Trophoblast cell (in vitro differentiated cells and primary cell): Measurements from ENCODE around the gene TECTB. TPM values are rescaled to one million over a fixed set of nuclear protein-coding genes. Genes with fewer than 3 reads are reported as not detected.
A peak's percentile ranks its signal among the peaks of the same experiment; 100 is the strongest.

Experiments used
- DNase-seq, 2 donors: peaks; one replicate each; pipeline ENCODE4 v3.0.0-alpha.2; 2016
- H2AFZ ChIP-seq: 2 replicates; pipeline ENCODE4 v1.6.1; 2013; ENCODE audit warnings: low read length, moderate library complexity, mild to moderate bottlenecking; ENCODE audit not compliant: insufficient read depth, poor library complexity
- H2AK5ac ChIP-seq: 2 replicates; pipeline ENCODE4 v1.6.1; 2013; ENCODE audit warnings: mild to moderate bottlenecking, low read length
- H2BK120ac ChIP-seq: 2 replicates; pipeline ENCODE4 v1.6.1; 2013; ENCODE audit warnings: low read length, mild to moderate bottlenecking, moderate library complexity; ENCODE audit not compliant: insufficient read depth, poor library complexity
- H2BK12ac ChIP-seq: 2 replicates; pipeline ENCODE4 v1.6.1; 2013; ENCODE audit warnings: mild to moderate bottlenecking, low read length, moderate library complexity
- H2BK5ac ChIP-seq: 2 replicates; pipeline ENCODE4 v1.6.1; 2013; ENCODE audit warnings: low read length, low read depth, moderate library complexity, mild to moderate bottlenecking; ENCODE audit not compliant: poor library complexity
- H3K14ac ChIP-seq: 2 replicates; pipeline ENCODE4 v1.6.1; 2013; ENCODE audit warnings: mild to moderate bottlenecking, low read length
- H3K18ac ChIP-seq: 2 replicates; pipeline ENCODE4 v1.6.1; 2013; ENCODE audit warnings: mild to moderate bottlenecking, low read length
- H3K23ac ChIP-seq: 2 replicates; pipeline ENCODE4 v1.6.1; 2013; ENCODE audit warnings: low read length
- H3K27ac ChIP-seq: 2 replicates; pipeline ENCODE4 v1.5.1; 2013; ENCODE audit warnings: low read depth, mild to moderate bottlenecking, inconsistent platforms, low read length, moderate library complexity
- H3K27me3 ChIP-seq: 2 replicates; pipeline ENCODE4 v1.6.1; 2013; ENCODE audit warnings: inconsistent platforms, mild to moderate bottlenecking, low read length, moderate library complexity; ENCODE audit not compliant: insufficient read depth
- H3K36me3 ChIP-seq, 2 experiments: 1 replicate in 1 of 2; 2 replicates in 1 of 2; pipeline ENCODE4 v1.6.1; 2013; ENCODE audit warnings: low read length in 2 of 2, mild to moderate bottlenecking in 2 of 2, moderate library complexity in 1 of 2; ENCODE audit not compliant: insufficient read depth in 2 of 2, control insufficient read depth in 1 of 2
- H3K4ac ChIP-seq: 2 replicates; pipeline ENCODE4 v1.6.1; 2013; ENCODE audit warnings: low read depth, mild to moderate bottlenecking, low read length, moderate library complexity
- H3K4me1 ChIP-seq, 2 experiments: 1 replicate in 1 of 2; 2 replicates in 1 of 2; pipeline ENCODE4 v1.6.1; 2013; ENCODE audit warnings: low read length in 2 of 2, mild to moderate bottlenecking in 2 of 2, moderate library complexity in 1 of 2; ENCODE audit not compliant: insufficient read depth in 2 of 2, control insufficient read depth in 1 of 2
- H3K4me2 ChIP-seq: 2 replicates; pipeline ENCODE4 v1.6.1; 2013; ENCODE audit warnings: inconsistent platforms, mild to moderate bottlenecking, low read length, moderate library complexity
- H3K4me3 ChIP-seq: 2 replicates; pipeline ENCODE4 v1.5.1; 2013; ENCODE audit warnings: mild to moderate bottlenecking, low read depth, low read length, inconsistent platforms
- H3K79me1 ChIP-seq: one replicate; pipeline ENCODE4 v1.6.1; 2013; ENCODE audit warnings: low read length
- H3K79me2 ChIP-seq: 2 replicates; pipeline ENCODE4 v1.6.1; 2013; ENCODE audit warnings: low read length, mild to moderate bottlenecking; ENCODE audit not compliant: control insufficient read depth, insufficient read depth, poor library complexity
- H3K9ac ChIP-seq: 2 replicates; pipeline ENCODE4 v1.6.1; 2013; ENCODE audit warnings: mild to moderate bottlenecking, low read length
- H3K9me3 ChIP-seq: 2 replicates; pipeline ENCODE4 v1.6.1; 2013; ENCODE audit warnings: low read depth, mild to moderate bottlenecking, control low read depth, inconsistent platforms, low read length; ENCODE audit not compliant: insufficient read depth
- H4K12ac ChIP-seq: 2 replicates; pipeline ENCODE4 v1.6.1; 2013; ENCODE audit warnings: low read depth, mild to moderate bottlenecking, low read length, moderate library complexity
- H4K8ac ChIP-seq: 2 replicates; pipeline ENCODE4 v1.6.1; 2013; ENCODE audit warnings: low read depth, mild to moderate bottlenecking, low read length, moderate library complexity
- H4K91ac ChIP-seq: one replicate; pipeline ENCODE4 v1.6.1; 2013; ENCODE audit warnings: low read depth, mild to moderate bottlenecking, low read length, moderate library complexity
- WGBS: extraction: QIAGEN DNeasy Blood & Tissue Kit; methylation state at CpG from one replicate; pipeline ENCODE4 v1.1.7; 2013; ENCODE audit warnings: missing lambda C conversion rate; ENCODE audit not compliant: insufficient read length, insufficient coverage; ENCODE audit errors: extremely low coverage; 5-methylcytosine and 5-hydroxymethylcytosine counted together
- polyA plus RNA-seq: library from polyadenylated mRNA; stranded (reverse); fragments of 200-250 nt; gene quantifications from 2 replicates; pipeline ENCODE4 v1.2.3, GENCODE V29; 2013

The TECTB gene
- polyA plus RNA-seq, result not detected in 2 replicates

- DNase-seq, result no peak
- Histone ChIP-seq H3K79me1 (no peaks in the 10 kb centered on the region), H3K4ac (no peak within 1 kb of the TSS), H3K4me2 (no peak within 1 kb of the TSS), H2BK5ac (no peak within 1 kb of the TSS), H3K14ac (no peak within 1 kb of the TSS), H3K36me3 (no peaks in the 10 kb centered on the region), H4K91ac (no peak within 1 kb of the TSS), H2AFZ (no peak within 1 kb of the TSS), H4K12ac (no peak within 1 kb of the TSS), H3K4me3 (no peak within 1 kb of the TSS), H2AK5ac (no peak within 1 kb of the TSS), H2BK12ac (no peak within 1 kb of the TSS), H3K9me3 (no peaks in the 10 kb centered on the region), H2BK120ac (no peak within 1 kb of the TSS), H3K79me2 (no peaks in the 10 kb centered on the region), H3K27ac (no peak within 1 kb of the TSS), H3K27me3 (no peaks in the 10 kb centered on the region), H4K8ac (no peak within 1 kb of the TSS), H3K18ac (no peak within 1 kb of the TSS), H3K23ac (no peak within 1 kb of the TSS), H3K9ac (no peak within 1 kb of the TSS), H3K4me1 (no peaks in the 10 kb centered on the region)
- WGBS, result no CpG with 5 or more reads among the region's 6 CpGs
Observed at GRCh38 chr10:112283100-112283499, at the start of gene TECTB. TSS of gene TECTB (plus strand) at chr10:112283400. CDS start at chr10:112283735, 335 bp downstream.

DNA sequence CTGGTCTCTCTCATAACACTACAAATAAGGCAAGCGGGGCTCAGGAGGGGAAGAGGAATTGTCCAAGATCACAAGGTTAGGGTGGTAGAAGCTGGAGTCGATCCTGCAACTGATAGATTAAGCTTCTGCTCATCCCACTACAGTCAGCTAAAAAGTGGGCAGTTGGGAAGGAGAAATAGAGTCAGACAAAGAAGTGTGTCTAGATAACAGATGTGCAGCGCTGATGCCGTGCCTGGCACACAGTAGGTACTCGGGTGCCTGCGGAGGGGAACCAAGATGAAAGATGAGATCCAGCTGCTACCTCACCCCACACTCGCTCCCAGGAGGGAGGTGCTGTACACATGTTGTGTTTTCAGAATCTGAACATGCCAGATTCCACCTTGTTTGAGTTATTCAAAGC lies 48.1 kb upstream of the TECTB start:
- no peak overlapping the region for H3K4me3 ChIP-seq
- H3K9me3 ChIP-seq, result peaks cover 6% of the 10 kb centered on the region
- H2AFZ ChIP-seq, result no peak overlapping the region
- no peak overlapping the region for H2BK5ac ChIP-seq
- H3K14ac ChIP-seq, result no peak overlapping the region
- no peak overlapping the region for H2AK5ac ChIP-seq
- no peaks in the 10 kb centered on the region for H3K27me3 ChIP-seq
- no peak overlapping the region for H3K9ac ChIP-seq
- no peaks in the 10 kb centered on the region for H3K36me3 ChIP-seq
- DNase-seq, result no peak
- H3K4ac ChIP-seq, result no peak overlapping the region
- H3K79me1 ChIP-seq, result no peaks in the 10 kb centered on the region
- no peaks in the 10 kb centered on the region for H3K79me2 ChIP-seq
- H3K23ac ChIP-seq, result no peak overlapping the region
- H3K4me1 ChIP-seq, result peaks cover 6 to 9% of the 10 kb centered on the region in 2 experiments
- WGBS, result no CpG with 5 or more reads among the region's 7 CpGs
- H4K91ac ChIP-seq, result no peak overlapping the region
- H4K12ac ChIP-seq, result no peak overlapping the region
- no peak overlapping the region for H2BK120ac ChIP-seq
- no peak overlapping the region for H2BK12ac ChIP-seq
- no peak overlapping the region for H4K8ac ChIP-seq
- no peak overlapping the region for H3K27ac ChIP-seq
- no peak overlapping the region for H3K18ac ChIP-seq
- no peak overlapping the region for H3K4me2 ChIP-seq

DNA sequence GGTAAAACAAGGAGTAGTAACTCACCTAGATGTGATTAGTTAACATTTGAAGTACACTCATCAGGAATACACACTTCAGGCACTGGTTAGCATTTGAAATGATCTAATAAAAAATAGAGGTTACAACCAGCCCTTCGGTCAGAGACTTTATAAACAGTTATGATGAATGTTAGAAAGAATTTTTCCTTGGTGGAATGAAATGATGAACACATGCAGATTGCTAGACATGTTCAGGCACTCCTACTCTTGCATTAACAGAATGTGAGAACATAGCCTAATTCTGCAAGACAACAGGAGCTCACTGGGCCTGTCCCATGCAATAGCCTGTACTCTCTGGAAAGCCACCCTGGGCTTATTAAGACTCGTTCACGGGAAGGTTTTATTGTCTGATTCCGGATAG lies 47.3 kb upstream of the TECTB start:
- H3K18ac ChIP-seq, result no peak overlapping the region
- H3K79me1 ChIP-seq, result no peaks in the 10 kb centered on the region
- H3K9ac ChIP-seq, result no peak overlapping the region
- no peak overlapping the region for H2BK120ac ChIP-seq
- H3K79me2 ChIP-seq, result no peaks in the 10 kb centered on the region
- no peaks in the 10 kb centered on the region for H3K27me3 ChIP-seq
- no peak overlapping the region for H2BK12ac ChIP-seq
- no peak overlapping the region for H2AFZ ChIP-seq
- H3K23ac ChIP-seq, result no peak overlapping the region
- no CpG with 5 or more reads among the region's 4 CpGs for WGBS
- H3K4me3 ChIP-seq, result no peak overlapping the region
- H3K14ac ChIP-seq, result no peak overlapping the region
- no peak overlapping the region for H2AK5ac ChIP-seq
- H4K8ac ChIP-seq, result no peak overlapping the region
- H3K4me1 ChIP-seq, result peaks cover 6 to 9% of the 10 kb centered on the region in 2 experiments
- no peak overlapping the region for H4K91ac ChIP-seq
- no peak overlapping the region for H3K4ac ChIP-seq
- H3K4me2 ChIP-seq, result no peak overlapping the region
- no peak overlapping the region for H3K27ac ChIP-seq
- H3K9me3 ChIP-seq, result peaks cover 12% of the 10 kb centered on the region
- DNase-seq, result peak in 1 of 2 donors; percentile 37
- H4K12ac ChIP-seq, result no peak overlapping the region
- no peak overlapping the region for H2BK5ac ChIP-seq
- no peaks in the 10 kb centered on the region for H3K36me3 ChIP-seq

- Histone ChIP-seq H4K8ac (no peak overlapping the region), H3K4me2 (no peak overlapping the region), H3K4me3 (no peak overlapping the region), H3K9me3 (peaks cover 12% of the 10 kb centered on the region), H2BK120ac (no peak overlapping the region), H2AFZ (no peak overlapping the region), H3K14ac (no peak overlapping the region), H3K79me2 (no peaks in the 10 kb centered on the region), H3K27ac (no peak overlapping the region), H2BK12ac (no peak overlapping the region), H3K4me1 (peaks cover 6 to 9% of the 10 kb centered on the region in 2 experiments), H2AK5ac (no peak overlapping the region), H3K79me1 (no peaks in the 10 kb centered on the region), H3K23ac (no peak overlapping the region), H3K4ac (no peak overlapping the region), H4K91ac (no peak overlapping the region), H2BK5ac (no peak overlapping the region), H3K9ac (no peak overlapping the region), H3K27me3 (no peaks in the 10 kb centered on the region), H3K36me3 (no peaks in the 10 kb centered on the region), H3K18ac (no peak overlapping the region), H4K12ac (no peak overlapping the region)
- peak; percentile 86 to 95 for DNase-seq
- WGBS, result no CpG with 5 or more reads among the region's 3 CpGs
Observed at GRCh38 chr10:112236486-112236885, 46.7 kb upstream of the TECTB start.
